Naive thymus-derived CD8-positive, alpha-beta T cell (primary cell): ENCODE measurements around the gene DRC3. TPM values are rescaled to one million over a fixed set of nuclear protein-coding genes. Genes with fewer than 3 reads are reported as not detected.

ENCODE experiments used
- ATAC-seq, 2 donors: fragments of 150-1000 bp; cut with Tn5 transposase in 1 of 2; sonication (Bioruptor Pico), chemical (Tn5 transposase) in 1 of 2; 1 replicate in 1 of 2; 2 replicates in 1 of 2; pipeline ENCODE4 v1.10.0; 2021; ENCODE audit warnings: mild to moderate bottlenecking in 2 of 2, moderate library complexity in 2 of 2
- POLR2A ChIA-PET: fragments of 350-600 bp; sonication (Branson Sonifier 250); formaldehyde crosslinking; loops from one replicate; lab custom pipeline; 2021; ENCODE audit warnings: antibody characterized with exemption; lab: Charles Lee
- DNase-seq, 10 donors: peaks; one replicate each; pipeline versions ENCODE4 v3.0.0 to v3.0.0-alpha.2; 2020 to 2022
- H3K27ac Mint-ChIP-seq, 10 donors: one replicate each; pipeline ENCODE4 v1.8.0; 2020 to 2022; ENCODE audit warnings: mild to moderate bottlenecking in 10 of 10, mixed read lengths in 10 of 10, moderate library complexity in 4 of 10, inconsistent platforms in 1 of 10
- H3K27me3 Mint-ChIP-seq, 5 donors: one replicate each; pipeline ENCODE4 v1.8.0; 2021 to 2022; ENCODE audit warnings: mixed read lengths in 5 of 5
- H3K36me3 Mint-ChIP-seq, 3 donors: one replicate each; pipeline ENCODE4 v1.8.0; 2020 to 2022; ENCODE audit warnings: mixed read lengths in 3 of 3, mild to moderate bottlenecking in 2 of 3, inconsistent platforms in 1 of 3
- H3K4me1 Mint-ChIP-seq, 4 donors: one replicate each; pipeline ENCODE4 v1.8.0; 2021 to 2022; ENCODE audit warnings: mixed read lengths in 4 of 4
- H3K4me3 Mint-ChIP-seq, 10 donors: one replicate each; pipeline ENCODE4 v1.8.0; 2020 to 2022; ENCODE audit warnings: mild to moderate bottlenecking in 10 of 10, mixed read lengths in 10 of 10, moderate library complexity in 6 of 10, inconsistent platforms in 1 of 10
- H3K9me3 Mint-ChIP-seq, 9 donors: one replicate each; pipeline ENCODE4 v1.8.0; 2020 to 2022; ENCODE audit warnings: mixed read lengths in 9 of 9, mild to moderate bottlenecking in 3 of 9, inconsistent platforms in 1 of 9, moderate library complexity in 1 of 9
- polyA plus RNA-seq, 3 donors: library from polyadenylated mRNA; unstranded; fragments of 300-500 nt; fragmentation: Illumina TruSeq; gene quantifications; one replicate each; pipeline ENCODE4 v1.2.3, GENCODE V29; 2021
- total RNA-seq, 8 experiments: library from RNA in 2 of 8; stranded (reverse) in 2 of 8; gene quantifications; one replicate each; pipeline ENCODE4 v1.2.3 and lab custom pipeline; 2021 to 2026

DRC3 gene
- total RNA-seq, result 1 to 10 TPM; 1.1 to 1.7 TPM
- under 1 TPM in 2 of 3 donors, not detected in 1; 0.31 to 0.91 TPM for polyA plus RNA-seq
- 0.49 to 1.9 (median 1.0) reads per million in 6 experiments for total RNA-seq (lab: John Stamatoyannopoulos, UW)

GRCh38 chr17:17972126-17972951 is at the start of gene DRC3, which contains the start of gene TOM1L2:
DRC3 (plus strand) TSS chr17:17972862; CDS start chr17:17977599, 4,737 bp downstream.
TOM1L2 (minus strand) TSS chr17:17972400; CDS start chr17:17972313, 87 bp downstream.
- Mint-ChIP-seq H3K9me3 (no peaks in the 10 kb centered on the region), H3K27ac (peak within 1 kb of the TSS; percentile 81 to 99 (median 96)), H3K4me1 (peaks cover 20 to 52% (median 48%) of the 10 kb centered on the region in 4 donors), H3K27me3 (no peaks in the 10 kb centered on the region), H3K36me3 (no peaks in the 10 kb centered on the region), H3K4me3 (peak within 1 kb of the TSS; percentile 89 to 99 (median 95))
- POLR2A ChIA-PET, result interaction anchor here (0.6 to 7.1 kb wide), 15 partner anchors 14 to 1385 kb away, joined by 3 to 130 read pairs (median 4); partner anchors contain the start of genes ATPAF2, GID4, SMCR8 and SREBF1
- peak; percentile 87 to 90 for ATAC-seq
- DNase-seq, result peak; percentile 97 to 100 (median 100)

GRCh38 chr17:17924131-17924856 is 48.4 kb upstream of the DRC3 start:
- DNase-seq (no peak), ATAC-seq (no peak)
- POLR2A ChIA-PET, result interaction anchor here (0.6 kb wide), 1 partner anchor 44 kb away, joined by 4 read pairs; no protein-coding TSS in a partner anchor
- Mint-ChIP-seq H3K4me1 (peaks cover 25 to 51% (median 29%) of the 10 kb centered on the region in 4 donors), H3K27ac (peak overlapping the region in 1 of 10 donors; percentile 26), H3K36me3 (peaks cover 0 to 17% (median 0%) of the 10 kb centered on the region in 3 donors), H3K4me3 (no peak overlapping the region), H3K9me3 (no peaks in the 10 kb centered on the region), H3K27me3 (no peaks in the 10 kb centered on the region)

GRCh38 chr17:17924857-17925250 is 47.8 kb upstream of the DRC3 start:
- H3K4me3 Mint-ChIP-seq, result no peak overlapping the region
- H3K4me1 Mint-ChIP-seq, result peaks cover 24 to 53% (median 30%) of the 10 kb centered on the region in 4 donors
- POLR2A ChIA-PET, result interaction anchor here (0.6 to 0.7 kb wide), 2 partner anchors 43 to 1472 kb away, joined by 4 read pairs; no protein-coding TSS in a partner anchor
- peaks cover 0 to 17% (median 0%) of the 10 kb centered on the region in 3 donors for H3K36me3 Mint-ChIP-seq
- peak overlapping the region in 1 of 10 donors; percentile 47 for H3K27ac Mint-ChIP-seq
- no peaks in the 10 kb centered on the region for H3K27me3 Mint-ChIP-seq
- no peak for DNase-seq
- H3K9me3 Mint-ChIP-seq, result no peaks in the 10 kb centered on the region
- ATAC-seq, result no peak

GRCh38 chr17:17926036-17926435 is 46.6 kb upstream of the DRC3 start:
- ATAC-seq (no peak), DNase-seq (no peak)
- Mint-ChIP-seq H3K4me3 (no peak overlapping the region), H3K27ac (peak overlapping the region in 4 of 10 donors; percentile 17 to 42 (median 32)), H3K27me3 (no peaks in the 10 kb centered on the region), H3K4me1 (peaks cover 24 to 62% (median 32%) of the 10 kb centered on the region in 4 donors), H3K36me3 (peaks cover 0 to 17% (median 0%) of the 10 kb centered on the region in 3 donors), H3K9me3 (no peaks in the 10 kb centered on the region)
- POLR2A ChIA-PET, result interaction anchor here (0.6 kb wide), 1 partner anchor 297 kb away, joined by 5 read pairs; no protein-coding TSS in a partner anchor

GRCh38 chr17:17926840-17927449 is 45.7 kb upstream of the DRC3 start:
- Mint-ChIP-seq H3K9me3 (no peaks in the 10 kb centered on the region), H3K27me3 (no peaks in the 10 kb centered on the region), H3K36me3 (peaks cover 0 to 17% (median 0%) of the 10 kb centered on the region in 3 donors), H3K4me3 (no peak overlapping the region), H3K27ac (peak overlapping the region in 3 of 10 donors; percentile 17 to 69 (median 43)), H3K4me1 (peaks cover 26 to 62% (median 35%) of the 10 kb centered on the region in 4 donors)
- no peak for DNase-seq
- POLR2A ChIA-PET, result interaction anchor here (1.2 kb wide), 1 partner anchor 31 kb away, joined by 7 read pairs; no protein-coding TSS in a partner anchor
- ATAC-seq, result no peak

- no peak for ATAC-seq
- Mint-ChIP-seq H3K36me3 (peaks cover 0 to 16% (median 0%) of the 10 kb centered on the region in 3 donors), H3K27me3 (no peaks in the 10 kb centered on the region), H3K27ac (peak overlapping the region in 2 of 10 donors; percentile 22 to 48), H3K4me1 (peaks cover 22 to 60% (median 33%) of the 10 kb centered on the region in 4 donors), H3K9me3 (no peaks in the 10 kb centered on the region), H3K4me3 (no peak overlapping the region)
- DNase-seq, result no peak
- POLR2A ChIA-PET, result interaction anchor here (0.6 to 0.7 kb wide), 2 partner anchors 11 to 113 kb away, joined by 3 to 4 read pairs; no protein-coding TSS in a partner anchor
Observed at GRCh38 chr17:17928398-17929287, 44.0 kb upstream of the DRC3 start.

- Mint-ChIP-seq H3K4me3 (no peak overlapping the region), H3K27ac (peak overlapping the region in 7 of 10 donors; percentile 2 to 78 (median 27)), H3K4me1 (peaks cover 22 to 70% (median 36%) of the 10 kb centered on the region in 4 donors), H3K36me3 (peaks cover 0 to 17% (median 0%) of the 10 kb centered on the region in 3 donors), H3K27me3 (no peaks in the 10 kb centered on the region), H3K9me3 (no peaks in the 10 kb centered on the region)
- DNase-seq, result no peak
- no peak for ATAC-seq
- POLR2A ChIA-PET, result no interaction called here
Observed at GRCh38 chr17:17929655-17930380, 42.8 kb upstream of the DRC3 start.

GRCh38 chr17:17930674-17931073 is 42.0 kb upstream of the DRC3 start:
- no peaks in the 10 kb centered on the region for H3K9me3 Mint-ChIP-seq
- ATAC-seq (no peak), DNase-seq (no peak)
- peaks cover 28 to 73% (median 44%) of the 10 kb centered on the region in 4 donors for H3K4me1 Mint-ChIP-seq
- H3K4me3 Mint-ChIP-seq, result no peak overlapping the region
- peaks cover 0 to 15% (median 0%) of the 10 kb centered on the region in 3 donors for H3K36me3 Mint-ChIP-seq
- H3K27me3 Mint-ChIP-seq, result no peaks in the 10 kb centered on the region
- peak overlapping the region in 2 of 10 donors; percentile 12 to 29 for H3K27ac Mint-ChIP-seq
- POLR2A ChIA-PET, result no interaction called here

- peaks cover 0 to 14% (median 0%) of the 10 kb centered on the region in 3 donors for H3K36me3 Mint-ChIP-seq
- no peaks in the 10 kb centered on the region for H3K27me3 Mint-ChIP-seq
- DNase-seq (no peak), ATAC-seq (no peak)
- peak overlapping the region in 5 of 10 donors; percentile 3 to 61 (median 13) for H3K27ac Mint-ChIP-seq
- no peaks in the 10 kb centered on the region for H3K9me3 Mint-ChIP-seq
- peaks cover 33 to 75% (median 47%) of the 10 kb centered on the region in 4 donors for H3K4me1 Mint-ChIP-seq
- POLR2A ChIA-PET, result interaction anchor here (1.0 kb wide), 1 partner anchor 24 kb away, joined by 3 read pairs; no protein-coding TSS in a partner anchor
- no peak overlapping the region for H3K4me3 Mint-ChIP-seq
Observed at GRCh38 chr17:17931159-17931558, 41.5 kb upstream of the DRC3 start.

GRCh38 chr17:17933775-17934174 is 38.9 kb upstream of the DRC3 start:
- Mint-ChIP-seq H3K36me3 (peaks cover 0 to 6% (median 0%) of the 10 kb centered on the region in 3 donors), H3K4me3 (no peak overlapping the region), H3K9me3 (no peaks in the 10 kb centered on the region), H3K4me1 (peaks cover 38 to 81% (median 54%) of the 10 kb centered on the region in 4 donors), H3K27me3 (no peaks in the 10 kb centered on the region), H3K27ac (peak overlapping the region in 2 of 10 donors; percentile 21 to 47)
- ATAC-seq (no peak), DNase-seq (no peak)
- POLR2A ChIA-PET, result interaction anchor here (0.6 kb wide), 1 partner anchor 291 kb away, joined by 4 read pairs; no protein-coding TSS in a partner anchor
